Tibial nerve (tissue), 4 donors: Measurements from ENCODE around the gene SNRNP35. TPM values are rescaled to one million over a fixed set of nuclear protein-coding genes. Genes with fewer than 3 reads are reported as not detected.

Experiments
- DNase-seq, 2 donors: peaks; one replicate each; pipeline ENCODE4 v3.0.0-alpha.2; 2019; ENCODE audit warnings: low spot score in 2 of 2
- H3K27ac ChIP-seq, 4 donors: fragments of 200-600 bp; sonication (generic) in 3 of 4; one replicate each; pipeline ENCODE4 v1.5.1; 2017 to 2019; ENCODE audit warnings: mild to moderate bottlenecking in 1 of 4
- H3K27me3 ChIP-seq, 2 donors: fragments of 200-600 bp; sonication (generic) in 1 of 2; one replicate each; pipeline versions ENCODE4 v1.5.1 to v1.6.0; 2017 to 2019
- H3K36me3 ChIP-seq, 3 donors: fragments of 200-600 bp; sonication (generic); one replicate each; pipeline ENCODE4 v1.5.1; 2018 to 2019
- H3K4me1 ChIP-seq, 4 donors: fragments of 200-600 bp; sonication (generic) in 3 of 4; one replicate each; pipeline ENCODE4 v1.5.1; 2017 to 2019
- H3K4me3 ChIP-seq, 4 donors: fragments of 200-600 bp; sonication (generic) in 3 of 4; one replicate each; pipeline ENCODE4 v1.5.1; 2017 to 2019; ENCODE audit warnings: mild to moderate bottlenecking in 1 of 4, moderate library complexity in 1 of 4
- H3K9me3 ChIP-seq, 4 donors: fragments of 200-600 bp; sonication (generic) in 3 of 4; one replicate each; pipeline ENCODE4 v1.5.1; 2017 to 2019
- EP300 ChIP-seq, 2 donors: sonication (generic); formaldehyde crosslinking; IDR thresholded peaks; one replicate each; pipeline ENCODE4 v1.6.1; 2017; ENCODE audit warnings: antibody characterized with exemption in 2 of 2, mild to moderate bottlenecking in 1 of 2
- POLR2A ChIP-seq, 2 donors: fragments of 450-650 bp; IDR thresholded peaks; one replicate each; pipeline ENCODE4 v1.6.1; 2017; ENCODE audit warnings: antibody characterized with exemption in 2 of 2, mild to moderate bottlenecking in 2 of 2, moderate library complexity in 2 of 2
- WGBS, 2 donors: methylation state at CpG; one replicate each; pipeline ENCODE4 v1.1.5; 2018; 5-methylcytosine and 5-hydroxymethylcytosine counted together
- total RNA-seq, 4 donors: library from RNA; depleted of rRNA; stranded (reverse); fragments of >200 nt; gene quantifications; one replicate each; pipeline ENCODE4 v1.1.0, GENCODE V29; 2016
- TF ChIP-seq, protein P1 (sequence below), 5 experiments: fragments of 200-600 bp in 3 of 5; fragments of 450-650 bp in 2 of 5; sonication (generic) in 3 of 5; IDR thresholded peaks; one replicate each; pipeline ENCODE4 v1.5.1; 2016 to 2019; ENCODE audit warnings: antibody characterized with exemption in 5 of 5, mild to moderate bottlenecking in 3 of 5, moderate library complexity in 2 of 5

SNRNP35 gene
- total RNA-seq, 4 donors from 2014 or later = 8.1 to 31.8 (median 20.8) TPM

DNA sequence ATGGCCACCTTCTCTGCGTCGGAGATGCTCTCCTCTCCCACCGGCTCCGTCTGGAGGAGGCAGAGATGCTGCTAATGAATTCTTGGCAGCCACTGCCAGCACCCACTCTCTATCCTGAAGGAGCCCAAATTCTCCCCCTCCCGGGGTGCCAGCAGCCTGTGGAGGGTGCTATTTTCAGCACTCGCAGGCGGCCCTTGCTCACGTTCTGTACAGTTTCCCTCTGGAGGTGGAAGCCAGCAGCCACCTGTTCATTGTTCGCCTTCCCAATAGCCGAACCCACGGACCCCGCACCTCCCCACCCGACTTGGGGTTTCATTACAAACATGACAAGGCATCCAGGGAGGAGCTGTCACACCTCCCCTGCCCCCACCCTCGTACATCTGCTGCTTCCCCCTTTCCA is 27.8 kb downstream of the SNRNP35 start:
- Histone ChIP-seq H3K4me1 (peaks cover 0 to 4% (median 0%) of the 10 kb centered on the region in 4 donors), H3K36me3 (peaks cover 0 to 42% (median 0%) of the 10 kb centered on the region in 3 donors), H3K4me3 (no peak overlapping the region), H3K27me3 (no peaks in the 10 kb centered on the region), H3K9me3 (no peaks in the 10 kb centered on the region), H3K27ac (no peak overlapping the region)
- 82 to 84% methylated on average over 14 of the region's 14 CpGs for WGBS, 2 donors
- TF ChIP-seq EP300 (IDR thresholded peaks at IDR 0.05) (no peak), POLR2A (IDR thresholded peaks at IDR 0.05) (no peak)
- TF ChIP-seq, protein P1, sequence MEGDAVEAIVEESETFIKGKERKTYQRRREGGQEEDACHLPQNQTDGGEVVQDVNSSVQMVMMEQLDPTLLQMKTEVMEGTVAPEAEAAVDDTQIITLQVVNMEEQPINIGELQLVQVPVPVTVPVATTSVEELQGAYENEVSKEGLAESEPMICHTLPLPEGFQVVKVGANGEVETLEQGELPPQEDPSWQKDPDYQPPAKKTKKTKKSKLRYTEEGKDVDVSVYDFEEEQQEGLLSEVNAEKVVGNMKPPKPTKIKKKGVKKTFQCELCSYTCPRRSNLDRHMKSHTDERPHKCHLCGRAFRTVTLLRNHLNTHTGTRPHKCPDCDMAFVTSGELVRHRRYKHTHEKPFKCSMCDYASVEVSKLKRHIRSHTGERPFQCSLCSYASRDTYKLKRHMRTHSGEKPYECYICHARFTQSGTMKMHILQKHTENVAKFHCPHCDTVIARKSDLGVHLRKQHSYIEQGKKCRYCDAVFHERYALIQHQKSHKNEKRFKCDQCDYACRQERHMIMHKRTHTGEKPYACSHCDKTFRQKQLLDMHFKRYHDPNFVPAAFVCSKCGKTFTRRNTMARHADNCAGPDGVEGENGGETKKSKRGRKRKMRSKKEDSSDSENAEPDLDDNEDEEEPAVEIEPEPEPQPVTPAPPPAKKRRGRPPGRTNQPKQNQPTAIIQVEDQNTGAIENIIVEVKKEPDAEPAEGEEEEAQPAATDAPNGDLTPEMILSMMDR (IDR thresholded peaks at IDR 0.05) = no peak
- no peak for DNase-seq

DNA sequence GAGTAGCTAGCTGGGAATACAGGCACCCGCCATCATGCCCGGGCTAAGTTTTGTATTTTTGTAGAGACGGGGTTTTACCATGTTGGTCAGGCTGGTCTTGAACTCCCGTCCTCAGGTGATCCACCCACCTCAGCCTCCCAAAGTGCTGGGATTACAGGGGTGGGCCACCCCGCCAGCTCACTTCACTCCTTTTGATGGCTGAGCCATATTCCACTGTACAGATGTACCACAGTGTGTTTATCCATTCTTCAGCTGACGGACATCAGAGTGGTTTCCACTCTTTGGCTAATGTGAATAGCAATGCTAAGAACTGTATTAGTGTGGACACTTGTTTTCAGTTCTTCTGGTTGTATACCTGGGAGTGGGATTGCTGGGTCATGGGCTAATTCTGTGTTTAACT is 29.5 kb downstream of the SNRNP35 start:
- Histone ChIP-seq H3K9me3 (no peaks in the 10 kb centered on the region), H3K4me3 (no peak overlapping the region), H3K27ac (no peak overlapping the region), H3K27me3 (no peaks in the 10 kb centered on the region), H3K4me1 (no peaks in the 10 kb centered on the region), H3K36me3 (peaks cover 0 to 48% (median 0%) of the 10 kb centered on the region in 3 donors)
- no peak for TF ChIP-seq EP300 (IDR thresholded peaks at IDR 0.05)
- TF ChIP-seq, protein P1 (IDR thresholded peaks at IDR 0.05) = no peak
- TF ChIP-seq POLR2A (IDR thresholded peaks at IDR 0.05) = no peak
- WGBS, 2 donors = 97 to 99% methylated on average over 6 of the region's 6 CpGs
- no peak for DNase-seq

DNA sequence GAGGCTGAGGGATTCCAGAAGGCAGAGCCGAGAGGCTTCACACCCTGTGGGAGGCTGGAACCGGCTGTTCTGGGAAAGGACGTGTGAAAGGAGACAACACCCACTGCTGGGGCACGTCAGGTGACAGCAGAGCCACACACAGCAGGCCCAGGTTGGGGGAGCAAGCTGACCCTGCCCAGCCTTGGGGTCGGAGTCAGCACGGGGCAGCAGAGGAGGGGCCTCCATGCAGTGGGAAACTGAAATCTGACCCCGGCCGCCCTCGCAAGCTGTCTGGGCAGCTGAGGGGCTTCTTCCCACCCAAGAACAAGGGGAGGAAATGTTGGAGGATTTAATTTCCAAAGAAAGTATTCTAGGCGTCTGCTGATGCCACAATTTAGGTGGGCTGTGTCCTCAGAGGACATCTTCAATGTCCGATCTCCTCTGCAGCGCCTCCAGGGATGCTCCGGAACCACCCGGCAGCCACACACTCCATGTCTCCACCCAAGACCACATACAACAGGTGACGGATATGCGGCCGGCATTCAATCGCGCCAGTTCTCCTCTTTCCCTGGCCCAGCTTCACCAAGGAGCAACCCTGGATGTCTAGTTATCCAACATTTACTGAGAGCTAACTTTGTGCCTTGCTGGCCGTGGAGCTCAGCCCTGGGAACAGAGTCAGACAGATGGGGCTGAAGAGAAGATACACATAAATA is 30.7 kb downstream of the SNRNP35 start:
- Histone ChIP-seq H3K27me3 (no peaks in the 10 kb centered on the region), H3K27ac (no peak overlapping the region), H3K4me1 (no peaks in the 10 kb centered on the region), H3K36me3 (peaks cover 0 to 48% (median 0%) of the 10 kb centered on the region in 3 donors), H3K9me3 (no peaks in the 10 kb centered on the region), H3K4me3 (no peak overlapping the region)
- WGBS, 2 donors = 76 to 79% methylated on average over 16 to 20 of the region's 20 CpGs
- DNase-seq = no peak
- no peak for TF ChIP-seq EP300 (IDR thresholded peaks at IDR 0.05)
- TF ChIP-seq, protein P1 (IDR thresholded peaks at IDR 0.05) = no peak
- TF ChIP-seq POLR2A (IDR thresholded peaks at IDR 0.05) = no peak

DNA sequence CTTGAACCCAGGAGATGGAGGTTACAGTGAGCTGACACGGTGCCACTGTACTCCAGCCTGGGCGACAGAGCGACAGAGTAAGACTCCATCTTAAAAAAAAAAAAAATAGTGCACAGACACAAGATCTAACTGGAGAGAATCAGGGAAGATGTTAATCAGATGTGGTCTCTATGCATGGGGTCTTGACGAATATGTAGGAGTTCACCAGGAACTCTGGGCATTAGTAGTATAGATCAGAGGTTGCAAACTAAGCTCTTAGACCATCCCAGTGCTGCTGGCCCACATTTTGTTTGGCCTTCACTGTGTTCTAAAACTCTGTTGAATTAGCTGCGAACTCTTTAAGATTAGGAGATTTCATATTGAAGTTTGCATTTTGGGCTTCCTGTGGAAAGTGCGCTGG is 31.6 kb downstream of the SNRNP35 start:
- Histone ChIP-seq H3K27me3 (no peaks in the 10 kb centered on the region), H3K9me3 (no peaks in the 10 kb centered on the region), H3K4me3 (no peak overlapping the region), H3K36me3 (peaks cover 0 to 45% (median 0%) of the 10 kb centered on the region in 3 donors), H3K4me1 (no peaks in the 10 kb centered on the region), H3K27ac (no peak overlapping the region)
- WGBS, 2 donors = 86 to 92% methylated on average over 6 of the region's 6 CpGs
- no peak for DNase-seq
- TF ChIP-seq POLR2A (IDR thresholded peaks at IDR 0.05) (no peak), EP300 (IDR thresholded peaks at IDR 0.05) (no peak)
- TF ChIP-seq, protein P1 (IDR thresholded peaks at IDR 0.05) = no peak

DNA sequence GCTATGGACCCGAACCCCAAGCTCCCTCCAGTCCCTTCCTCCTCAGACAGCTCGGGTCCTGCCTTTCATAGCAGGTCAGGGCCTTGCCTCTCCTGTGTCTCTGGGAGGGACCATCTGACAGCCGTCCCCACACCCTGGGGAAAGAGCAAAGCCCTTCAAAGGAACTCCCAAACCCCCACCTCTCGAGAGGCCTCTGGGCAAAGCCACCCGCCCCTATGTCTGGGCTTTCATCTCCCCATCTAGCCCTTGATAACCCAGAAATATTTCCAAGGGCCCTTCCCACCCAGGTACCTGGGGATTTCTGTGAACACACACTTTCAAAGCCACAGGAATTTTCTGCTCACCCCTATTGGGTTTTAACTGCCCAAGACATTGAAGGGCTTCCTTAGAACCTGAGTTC is 32.1 kb downstream of the SNRNP35 start:
- Histone ChIP-seq H3K27me3 (no peaks in the 10 kb centered on the region), H3K36me3 (peaks cover 0 to 41% (median 0%) of the 10 kb centered on the region in 3 donors), H3K4me3 (no peak overlapping the region), H3K27ac (no peak overlapping the region), H3K9me3 (no peaks in the 10 kb centered on the region), H3K4me1 (no peaks in the 10 kb centered on the region)
- TF ChIP-seq EP300 (IDR thresholded peaks at IDR 0.05) (no peak), POLR2A (IDR thresholded peaks at IDR 0.05) (no peak)
- no peak for DNase-seq
- 71 to 72% methylated on average over 5 of the region's 5 CpGs for WGBS, 2 donors
